ENCODE data around the gene HAS3.

HAS3 gene

DNA sequence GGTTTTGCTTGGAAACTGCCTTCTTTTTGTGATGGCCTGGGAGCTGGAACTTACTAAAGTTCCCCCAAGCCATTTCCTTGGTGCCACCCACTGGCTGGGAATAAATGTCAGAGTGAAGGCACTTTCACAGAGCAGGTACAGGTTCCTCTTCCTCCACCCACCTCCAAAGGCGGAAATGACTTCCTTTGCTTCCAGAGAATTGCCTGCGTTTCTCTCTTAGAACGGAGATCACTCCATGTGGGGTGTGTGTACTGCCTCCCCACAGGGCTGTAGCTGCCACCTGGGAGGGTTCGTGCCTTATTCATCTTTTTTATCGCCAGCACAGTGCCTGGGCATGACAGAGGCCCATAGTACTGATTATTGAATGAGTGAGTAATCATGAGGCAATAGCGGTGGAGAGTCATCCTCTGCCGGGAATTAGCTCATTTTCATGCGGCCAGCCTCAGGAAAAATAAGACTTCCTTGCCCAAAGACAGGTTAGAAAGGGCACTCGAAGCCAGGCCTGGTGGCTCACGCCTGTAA lies 32.2 kb upstream of the HAS3 start:
- Histone ChIP-seq H3K27me3 (ENCODE audit: control insufficient read depth, insufficient read depth, low read length) (no peaks in the 10 kb centered on the region), H3K9ac (ENCODE audit: low read length) (peak overlapping the region; percentile 73), H3K27ac (ENCODE audit: low read depth, low read length) (peak overlapping the region; percentile 90; the same call in 1 of the 2 replicates), H3K9me3 (ENCODE audit: control insufficient read depth, insufficient read depth, low read depth, low read length) (no peaks in the 10 kb centered on the region), H3K4me3 (ENCODE audit: low read depth, low read length) (peak overlapping the region; percentile 29; the same call in 1 of the 2 replicates), H3K4me1 (ENCODE audit: control insufficient read depth, insufficient read depth, low read length) (peaks cover 61% of the 10 kb centered on the region), H3K36me3 (ENCODE audit: control insufficient read depth, insufficient read depth, low read length) (no peaks in the 10 kb centered on the region)

DNA sequence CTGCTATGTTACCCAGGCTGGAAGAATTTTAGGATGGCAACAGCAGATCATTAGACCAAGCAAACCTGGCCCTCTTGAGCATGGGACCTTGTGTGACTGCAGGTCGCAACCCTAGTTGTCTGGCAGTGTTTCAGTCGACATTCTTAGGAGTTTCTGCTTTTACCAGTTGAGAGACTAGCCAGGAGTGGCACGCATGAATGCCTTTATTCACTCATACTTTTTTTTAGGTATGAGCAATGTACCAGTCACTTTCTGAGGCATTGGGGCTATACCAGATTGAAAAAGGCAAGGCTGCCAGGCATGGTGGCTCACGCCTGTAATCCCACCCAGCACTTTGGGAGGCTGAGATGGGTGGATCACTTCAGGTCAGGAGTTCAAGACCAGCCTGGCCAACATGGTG lies 28.2 kb upstream of the HAS3 start:
- Histone ChIP-seq H3K9ac (ENCODE audit: low read length) (peak overlapping the region; percentile 36), H3K27me3 (ENCODE audit: control insufficient read depth, insufficient read depth, low read length) (no peaks in the 10 kb centered on the region), H3K9me3 (ENCODE audit: control insufficient read depth, insufficient read depth, low read depth, low read length) (no peaks in the 10 kb centered on the region), H3K4me3 (ENCODE audit: low read depth, low read length) (no peak overlapping the region), H3K4me1 (ENCODE audit: control insufficient read depth, insufficient read depth, low read length) (peaks cover 48% of the 10 kb centered on the region), H3K27ac (ENCODE audit: low read depth, low read length) (peak overlapping the region; percentile 15), H3K36me3 (ENCODE audit: control insufficient read depth, insufficient read depth, low read length) (no peaks in the 10 kb centered on the region)

DNA sequence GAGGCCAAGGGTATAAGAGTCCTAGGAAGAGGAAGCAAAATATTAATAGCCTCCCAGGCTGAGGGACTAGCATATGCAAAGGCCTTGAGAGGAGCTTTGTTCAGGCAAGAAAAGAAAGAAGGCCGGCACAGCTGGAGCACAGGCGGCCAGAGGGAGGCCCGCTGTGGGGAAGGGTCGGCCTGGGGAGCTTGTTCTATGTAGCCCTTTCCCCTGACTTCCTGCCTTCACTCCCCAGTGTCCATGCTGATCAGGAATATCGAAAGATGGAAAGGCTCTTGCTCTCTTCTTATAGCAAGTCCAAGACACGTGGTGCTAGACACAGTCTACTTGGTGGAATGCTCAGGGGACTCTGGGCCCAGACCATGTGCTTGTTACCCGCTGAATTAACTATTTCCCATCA lies 27.4 kb upstream of the HAS3 start:
- H3K36me3 ChIP-seq (ENCODE audit: control insufficient read depth, insufficient read depth, low read length), result no peaks in the 10 kb centered on the region
- H3K4me3 ChIP-seq (ENCODE audit: low read depth, low read length), result no peak overlapping the region
- no peaks in the 10 kb centered on the region for H3K9me3 ChIP-seq (ENCODE audit: control insufficient read depth, insufficient read depth, low read depth, low read length)
- H3K9ac ChIP-seq (ENCODE audit: low read length), result peak overlapping the region; percentile 55
- H3K27me3 ChIP-seq (ENCODE audit: control insufficient read depth, insufficient read depth, low read length), result no peaks in the 10 kb centered on the region
- peak overlapping the region; percentile 15; the same call in 1 of the 2 replicates for H3K27ac ChIP-seq (ENCODE audit: low read depth, low read length)
- H3K4me1 ChIP-seq (ENCODE audit: control insufficient read depth, insufficient read depth, low read length), result peaks cover 40% of the 10 kb centered on the region

DNA sequence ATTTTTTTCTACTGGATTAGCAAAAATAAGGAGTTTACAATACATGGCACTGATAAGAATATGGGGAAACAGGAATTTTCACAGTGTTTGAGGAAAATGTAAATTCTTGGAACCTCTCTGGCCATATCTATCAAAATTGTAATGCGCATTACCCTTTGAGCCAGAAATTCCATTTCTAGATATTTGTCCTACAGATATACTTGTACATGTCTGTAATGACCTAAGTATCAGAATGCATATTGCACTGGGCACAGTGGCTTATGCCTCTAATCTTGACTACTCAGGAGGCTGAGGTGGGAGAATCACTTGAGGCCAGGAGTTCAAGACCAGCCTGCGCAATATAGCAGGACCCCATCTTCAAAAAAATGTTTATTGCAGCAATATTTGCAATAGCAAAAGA lies 25.8 kb upstream of the HAS3 start:
- H3K36me3 ChIP-seq (ENCODE audit: control insufficient read depth, insufficient read depth, low read length), result no peaks in the 10 kb centered on the region

DNA sequence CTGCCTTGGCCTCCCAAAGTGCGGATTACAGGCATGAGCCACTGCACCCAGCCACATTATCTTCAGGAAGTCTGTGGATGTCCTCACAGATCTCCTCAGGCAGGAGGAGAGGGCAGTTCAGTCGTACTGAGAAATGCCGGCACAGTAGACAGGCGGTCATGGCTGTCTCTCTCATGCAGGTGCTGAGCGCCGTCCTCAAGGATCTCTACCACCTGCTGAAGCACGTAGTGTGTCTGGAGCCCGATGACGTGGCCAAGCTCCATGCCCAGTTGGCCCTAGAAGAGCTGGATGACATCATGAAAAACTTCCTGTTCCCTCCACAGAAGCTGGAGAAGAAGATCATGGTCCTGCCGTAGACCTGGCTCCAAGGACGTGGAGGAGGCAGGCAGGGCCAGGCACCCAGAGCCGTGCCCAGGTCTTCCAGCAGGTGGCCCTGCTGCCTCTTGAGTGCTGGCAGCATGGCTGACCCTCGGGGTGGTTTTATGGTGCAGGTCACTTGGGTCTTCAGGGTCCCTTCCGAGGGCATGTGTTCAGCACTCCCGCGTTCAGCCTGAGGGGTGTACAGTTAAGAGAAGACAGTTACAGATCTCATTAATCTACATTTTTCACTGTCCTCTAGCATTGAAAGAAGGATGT lies 22.0 kb upstream of the HAS3 start:
- Histone ChIP-seq H3K4me3 (ENCODE audit: low read depth, low read length) (no peak overlapping the region), H3K9me3 (ENCODE audit: control insufficient read depth, insufficient read depth, low read depth, low read length) (no peaks in the 10 kb centered on the region), H3K9ac (ENCODE audit: low read length) (no peak overlapping the region), H3K27me3 (ENCODE audit: control insufficient read depth, insufficient read depth, low read length) (no peaks in the 10 kb centered on the region), H3K36me3 (ENCODE audit: control insufficient read depth, insufficient read depth, low read length) (no peaks in the 10 kb centered on the region), H3K27ac (ENCODE audit: low read depth, low read length) (no peak overlapping the region), H3K4me1 (ENCODE audit: control insufficient read depth, insufficient read depth, low read length) (peaks cover 20% of the 10 kb centered on the region)

More for the DNA sequence above, 25.8 kb upstream of the HAS3 start:
- Histone ChIP-seq H3K27me3 (ENCODE audit: control insufficient read depth, insufficient read depth, low read length) (no peaks in the 10 kb centered on the region), H3K9me3 (ENCODE audit: control insufficient read depth, insufficient read depth, low read depth, low read length) (no peaks in the 10 kb centered on the region), H3K4me3 (ENCODE audit: low read depth, low read length) (no peak overlapping the region), H3K27ac (ENCODE audit: low read depth, low read length) (no peak overlapping the region), H3K9ac (ENCODE audit: low read length) (no peak overlapping the region), H3K4me1 (ENCODE audit: control insufficient read depth, insufficient read depth, low read length) (peaks cover 41% of the 10 kb centered on the region)

DNA sequence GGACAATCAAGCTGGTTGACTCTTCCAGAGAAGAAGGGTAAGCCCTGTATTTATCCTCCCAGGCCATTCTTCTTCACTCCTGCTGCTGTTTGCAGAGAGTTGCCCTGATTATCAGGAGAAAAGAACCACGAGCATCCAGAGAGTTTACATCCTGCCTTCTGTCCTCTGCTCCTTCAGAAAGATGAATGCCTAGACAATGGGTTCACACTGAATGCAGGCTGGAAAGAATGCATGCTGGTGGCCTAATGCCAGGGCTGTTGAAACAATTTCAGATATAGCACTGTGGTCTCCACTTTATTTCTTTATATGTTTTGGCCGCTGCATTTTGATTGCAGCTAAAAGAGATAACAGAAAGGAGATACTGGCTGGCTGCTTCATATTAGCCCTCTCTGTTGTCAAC lies 21.2 kb upstream of the HAS3 start:
- H3K9me3 ChIP-seq (ENCODE audit: control insufficient read depth, insufficient read depth, low read depth, low read length), result no peaks in the 10 kb centered on the region
- no peak overlapping the region for H3K9ac ChIP-seq (ENCODE audit: low read length)
- no peaks in the 10 kb centered on the region for H3K36me3 ChIP-seq (ENCODE audit: control insufficient read depth, insufficient read depth, low read length)
- H3K27ac ChIP-seq (ENCODE audit: low read depth, low read length), result no peak overlapping the region
- peaks cover 22% of the 10 kb centered on the region for H3K4me1 ChIP-seq (ENCODE audit: control insufficient read depth, insufficient read depth, low read length)
- no peak overlapping the region for H3K4me3 ChIP-seq (ENCODE audit: low read depth, low read length)
- no peaks in the 10 kb centered on the region for H3K27me3 ChIP-seq (ENCODE audit: control insufficient read depth, insufficient read depth, low read length)

DNA sequence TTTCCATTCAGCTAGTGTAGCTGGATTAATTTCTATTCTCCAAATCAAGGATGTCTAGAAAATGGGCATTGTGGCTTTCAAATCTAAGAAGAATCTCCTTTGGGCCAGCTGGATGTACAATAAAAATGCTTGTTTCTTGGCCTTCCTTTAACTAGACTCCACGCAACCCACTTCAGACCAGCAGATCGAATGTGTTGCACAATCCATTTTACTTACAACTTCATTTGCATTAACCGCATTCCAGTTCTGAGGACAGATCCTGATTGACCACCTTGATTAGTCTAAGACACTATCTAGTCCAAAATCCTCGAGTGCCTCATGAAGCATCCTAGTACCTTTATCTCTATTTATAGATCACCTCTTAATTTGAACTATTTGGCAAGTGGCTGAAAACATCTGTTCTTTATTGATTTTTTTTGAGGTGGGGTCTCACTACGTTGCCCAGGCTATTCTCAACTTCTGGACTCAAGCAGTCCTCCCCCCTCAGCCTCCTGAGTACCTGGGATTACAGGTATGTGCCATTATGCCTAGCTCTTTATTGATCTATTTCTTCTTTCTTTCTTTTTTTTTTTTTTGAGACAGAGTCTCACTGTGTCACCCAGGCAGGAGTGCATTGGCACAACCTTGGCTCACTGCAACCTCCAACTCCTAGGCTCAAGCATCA lies 20.3 kb upstream of the HAS3 start:
- no peaks in the 10 kb centered on the region for H3K36me3 ChIP-seq (ENCODE audit: control insufficient read depth, insufficient read depth, low read length)
- no peak overlapping the region for H3K9ac ChIP-seq (ENCODE audit: low read length)
- no peak overlapping the region for H3K27ac ChIP-seq (ENCODE audit: low read depth, low read length)
- peaks cover 30% of the 10 kb centered on the region for H3K4me1 ChIP-seq (ENCODE audit: control insufficient read depth, insufficient read depth, low read length)
- H3K4me3 ChIP-seq (ENCODE audit: low read depth, low read length), result no peak overlapping the region
- no peaks in the 10 kb centered on the region for H3K9me3 ChIP-seq (ENCODE audit: control insufficient read depth, insufficient read depth, low read depth, low read length)
- no peaks in the 10 kb centered on the region for H3K27me3 ChIP-seq (ENCODE audit: control insufficient read depth, insufficient read depth, low read length)

DNA sequence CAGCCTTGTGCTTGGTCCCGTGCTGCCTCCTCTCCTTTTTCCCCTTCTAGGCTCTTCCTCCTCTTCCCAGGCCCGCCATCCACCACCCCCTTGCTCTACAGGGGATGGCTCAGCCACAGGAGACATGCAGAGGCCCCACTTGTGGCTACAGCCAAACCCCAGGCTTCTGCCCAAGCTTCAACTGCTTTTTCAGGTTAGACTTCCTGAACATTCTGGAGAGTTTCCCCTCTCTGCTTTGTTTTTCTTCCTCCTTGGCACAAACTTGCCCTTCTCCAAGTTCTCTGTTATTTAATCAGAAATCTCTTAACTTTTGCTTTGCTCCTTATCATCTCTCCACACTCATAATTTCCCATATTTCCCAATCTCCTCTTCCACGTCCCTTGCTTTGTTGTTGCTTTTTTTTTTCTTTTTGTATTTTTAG lies 18.3 kb upstream of the HAS3 start:
- Histone ChIP-seq H3K9me3 (ENCODE audit: control insufficient read depth, insufficient read depth, low read depth, low read length) (no peaks in the 10 kb centered on the region), H3K27ac (ENCODE audit: low read depth, low read length) (no peak overlapping the region), H3K9ac (ENCODE audit: low read length) (no peak overlapping the region), H3K4me1 (ENCODE audit: control insufficient read depth, insufficient read depth, low read length) (peaks cover 34% of the 10 kb centered on the region), H3K27me3 (ENCODE audit: control insufficient read depth, insufficient read depth, low read length) (no peaks in the 10 kb centered on the region), H3K36me3 (ENCODE audit: control insufficient read depth, insufficient read depth, low read length) (no peaks in the 10 kb centered on the region), H3K4me3 (ENCODE audit: low read depth, low read length) (no peak overlapping the region)

DNA sequence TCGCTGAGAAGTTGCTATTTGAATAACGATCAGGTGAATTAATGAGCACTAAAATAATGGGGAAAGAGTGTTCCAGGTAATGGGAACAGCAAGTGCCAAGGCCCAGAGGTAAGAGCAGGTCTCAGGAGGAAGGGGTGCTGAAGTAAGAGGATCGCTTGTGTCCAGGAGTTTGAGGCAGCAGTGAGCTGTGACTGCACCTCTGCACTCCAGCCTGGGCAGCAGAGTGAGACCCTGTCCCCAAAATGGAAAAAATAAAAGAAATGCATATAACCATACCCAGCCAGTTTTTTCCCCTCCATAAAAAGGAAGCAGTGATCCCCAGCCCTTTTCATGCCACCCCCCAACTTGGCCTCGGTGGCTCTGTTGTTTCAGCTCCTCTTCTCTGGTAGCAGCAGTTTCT lies 16.8 kb upstream of the HAS3 start:
- Histone ChIP-seq H3K9ac (ENCODE audit: low read length) (no peak overlapping the region), H3K4me3 (ENCODE audit: low read depth, low read length) (no peak overlapping the region), H3K27ac (ENCODE audit: low read depth, low read length) (no peak overlapping the region), H3K27me3 (ENCODE audit: control insufficient read depth, insufficient read depth, low read length) (no peaks in the 10 kb centered on the region), H3K4me1 (ENCODE audit: control insufficient read depth, insufficient read depth, low read length) (peaks cover 32% of the 10 kb centered on the region), H3K9me3 (ENCODE audit: control insufficient read depth, insufficient read depth, low read depth, low read length) (no peaks in the 10 kb centered on the region), H3K36me3 (ENCODE audit: control insufficient read depth, insufficient read depth, low read length) (no peaks in the 10 kb centered on the region)

DNA sequence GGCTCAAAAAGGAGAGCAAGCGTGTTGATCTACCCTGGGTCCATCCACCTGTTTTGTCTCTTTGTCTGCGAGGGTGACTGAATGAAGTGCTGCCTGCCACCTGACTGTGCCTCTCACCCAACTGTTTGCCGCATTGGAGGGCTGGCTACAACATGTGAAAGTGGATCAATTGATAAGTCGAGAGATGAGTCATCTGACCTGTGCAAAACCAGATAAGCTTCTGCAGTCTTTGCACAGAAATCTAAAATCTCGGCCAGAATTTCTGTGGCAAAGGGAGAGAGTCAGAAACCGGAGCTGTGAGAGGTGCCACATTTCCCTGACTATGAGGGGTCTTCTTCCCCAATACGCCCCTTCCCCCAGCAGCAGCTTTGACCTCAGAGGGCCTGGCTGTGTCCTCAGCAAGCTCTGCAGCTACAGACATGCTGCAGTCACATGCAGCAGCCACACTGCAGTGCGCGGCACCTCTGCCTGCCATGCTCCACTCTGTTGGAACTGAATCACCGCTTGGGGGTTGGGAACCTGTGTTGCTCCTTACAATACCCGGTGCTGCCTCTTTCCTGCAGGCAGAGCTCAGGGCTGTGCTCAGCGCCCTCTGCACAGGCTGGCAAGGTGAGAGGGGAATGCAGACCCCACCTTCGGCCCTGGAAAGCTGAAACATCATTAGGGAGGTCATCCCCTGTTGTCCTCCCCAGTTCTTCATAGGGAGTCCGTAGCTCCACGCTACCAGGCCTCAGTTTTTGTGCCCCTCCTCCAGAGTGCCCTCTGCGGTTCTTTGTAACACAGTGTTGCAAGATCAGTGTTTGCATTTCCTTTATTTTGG lies 16.2 kb upstream of the HAS3 start:
- H3K27me3 ChIP-seq (ENCODE audit: control insufficient read depth, insufficient read depth, low read length), result no peaks in the 10 kb centered on the region
- H3K36me3 ChIP-seq (ENCODE audit: control insufficient read depth, insufficient read depth, low read length), result no peaks in the 10 kb centered on the region
- no peaks in the 10 kb centered on the region for H3K9me3 ChIP-seq (ENCODE audit: control insufficient read depth, insufficient read depth, low read depth, low read length)
- peaks cover 32% of the 10 kb centered on the region for H3K4me1 ChIP-seq (ENCODE audit: control insufficient read depth, insufficient read depth, low read length)
- H3K27ac ChIP-seq (ENCODE audit: low read depth, low read length), result no peak overlapping the region
- no peak overlapping the region for H3K9ac ChIP-seq (ENCODE audit: low read length)
- no peak overlapping the region for H3K4me3 ChIP-seq (ENCODE audit: low read depth, low read length)

DNA sequence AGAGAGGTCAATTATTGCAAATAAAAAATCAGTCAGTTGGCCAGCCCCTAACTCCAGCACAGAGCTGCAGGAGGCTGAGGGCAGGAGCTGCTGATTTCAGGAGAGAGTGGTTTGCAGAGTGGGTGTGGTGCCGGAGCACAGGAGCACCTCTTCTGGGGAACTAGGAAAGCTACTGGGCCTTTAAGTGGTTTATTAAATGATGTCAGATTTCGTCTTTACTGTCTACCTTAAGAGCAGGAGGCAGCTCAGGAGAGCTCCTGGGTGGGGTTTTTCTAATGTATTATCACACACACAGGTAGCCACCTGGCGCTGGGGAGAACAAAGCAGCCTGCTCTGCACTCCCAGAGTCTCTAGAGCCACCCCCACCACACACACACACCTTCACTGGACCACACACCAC lies 11.5 kb upstream of the HAS3 start:
- no peaks in the 10 kb centered on the region for H3K27me3 ChIP-seq (ENCODE audit: control insufficient read depth, insufficient read depth, low read length)
- H3K36me3 ChIP-seq (ENCODE audit: control insufficient read depth, insufficient read depth, low read length), result no peaks in the 10 kb centered on the region
- no peak overlapping the region for H3K4me3 ChIP-seq (ENCODE audit: low read depth, low read length)
- no peak overlapping the region for H3K9ac ChIP-seq (ENCODE audit: low read length)
- H3K27ac ChIP-seq (ENCODE audit: low read depth, low read length), result no peak overlapping the region
- H3K9me3 ChIP-seq (ENCODE audit: control insufficient read depth, insufficient read depth, low read depth, low read length), result no peaks in the 10 kb centered on the region
- peaks cover 32% of the 10 kb centered on the region for H3K4me1 ChIP-seq (ENCODE audit: control insufficient read depth, insufficient read depth, low read length)
